Measurements from ENCODE around the gene PTGIS. TPM values are rescaled to one million over a fixed set of nuclear protein-coding genes. Genes with fewer than 3 reads are reported as not detected.
"Not testable (repeated sequence)": the region's sequence is repeated elsewhere in the genome, so short reads cannot be mapped to it uniquely, and the experiment has no call there.

The PTGIS gene
- 21.3 TPM for polyA plus RNA-seq (2013, experiment 1 of 2; ENCODE audit: insufficient read length)
- 57.2 TPM for polyA plus RNA-seq (2013, experiment 2 of 2; ENCODE audit: insufficient read length)

DNA sequence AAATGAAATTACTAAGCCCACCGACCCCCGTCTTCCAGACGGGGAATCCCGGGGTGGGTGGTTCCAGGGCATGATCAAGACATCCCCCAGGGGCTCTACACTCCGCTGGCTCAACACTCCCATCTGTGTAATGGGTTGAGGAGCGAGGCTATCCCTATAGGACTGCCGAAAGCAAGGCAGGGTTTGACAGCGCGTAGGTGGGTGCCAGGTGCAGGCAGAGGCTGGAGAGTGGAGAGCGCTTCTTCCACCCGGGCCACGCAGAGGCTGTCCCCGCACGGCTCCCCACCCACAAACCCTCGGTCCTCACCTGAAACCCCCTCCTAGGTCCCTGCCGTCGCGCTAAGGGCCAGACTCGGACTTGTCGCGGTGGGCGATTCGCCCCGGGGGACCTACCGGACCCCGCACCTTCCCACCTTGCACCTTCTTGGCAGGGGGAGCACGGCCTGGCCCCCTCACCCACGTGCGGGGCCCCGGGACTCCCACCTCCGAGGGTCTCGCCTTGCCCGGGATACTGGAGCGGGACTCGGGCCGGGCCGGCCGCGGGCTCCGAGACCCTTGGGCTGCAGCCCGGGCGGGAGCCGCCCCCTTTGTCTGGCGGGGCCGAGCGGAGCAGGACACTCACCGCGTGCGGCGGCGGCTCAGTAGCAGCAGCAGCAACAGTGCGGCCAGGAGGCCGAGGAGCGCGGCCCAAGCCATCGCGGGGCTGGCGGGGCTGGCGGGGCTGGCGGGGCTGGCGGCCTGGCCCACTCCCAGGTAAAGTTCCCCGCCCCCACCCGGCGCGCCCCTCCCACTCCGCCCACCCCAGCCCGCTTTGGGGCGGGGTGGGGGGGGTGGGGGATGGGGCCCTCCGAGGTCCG, at the start of gene PTGIS:
PTGIS (minus strand) TSS at position 717 of the 857 bp plus-strand sequence; CDS start at position 696, 21 bp downstream.
- peak; percentile 35 for DNase-seq

DNA sequence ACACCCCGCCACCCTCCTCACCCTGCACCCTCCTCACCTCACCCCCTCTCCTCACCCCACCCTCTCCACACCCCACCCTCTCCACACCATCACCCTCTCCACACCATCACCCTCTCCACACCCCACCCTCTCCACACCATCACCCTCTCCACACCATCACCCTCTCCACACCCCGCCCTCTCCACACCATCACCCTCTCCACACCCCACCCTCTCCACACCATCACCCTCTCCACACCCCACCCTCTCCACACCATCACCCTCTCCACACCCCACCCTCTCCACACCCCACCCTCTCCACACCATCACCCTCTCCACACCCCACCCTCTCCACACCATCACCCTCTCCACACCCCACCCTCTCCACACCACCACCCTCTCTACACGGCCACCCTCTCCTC, 49.5 kb upstream of the PTGIS start:
- DNase-seq = not testable (repeated sequence)

DNA sequence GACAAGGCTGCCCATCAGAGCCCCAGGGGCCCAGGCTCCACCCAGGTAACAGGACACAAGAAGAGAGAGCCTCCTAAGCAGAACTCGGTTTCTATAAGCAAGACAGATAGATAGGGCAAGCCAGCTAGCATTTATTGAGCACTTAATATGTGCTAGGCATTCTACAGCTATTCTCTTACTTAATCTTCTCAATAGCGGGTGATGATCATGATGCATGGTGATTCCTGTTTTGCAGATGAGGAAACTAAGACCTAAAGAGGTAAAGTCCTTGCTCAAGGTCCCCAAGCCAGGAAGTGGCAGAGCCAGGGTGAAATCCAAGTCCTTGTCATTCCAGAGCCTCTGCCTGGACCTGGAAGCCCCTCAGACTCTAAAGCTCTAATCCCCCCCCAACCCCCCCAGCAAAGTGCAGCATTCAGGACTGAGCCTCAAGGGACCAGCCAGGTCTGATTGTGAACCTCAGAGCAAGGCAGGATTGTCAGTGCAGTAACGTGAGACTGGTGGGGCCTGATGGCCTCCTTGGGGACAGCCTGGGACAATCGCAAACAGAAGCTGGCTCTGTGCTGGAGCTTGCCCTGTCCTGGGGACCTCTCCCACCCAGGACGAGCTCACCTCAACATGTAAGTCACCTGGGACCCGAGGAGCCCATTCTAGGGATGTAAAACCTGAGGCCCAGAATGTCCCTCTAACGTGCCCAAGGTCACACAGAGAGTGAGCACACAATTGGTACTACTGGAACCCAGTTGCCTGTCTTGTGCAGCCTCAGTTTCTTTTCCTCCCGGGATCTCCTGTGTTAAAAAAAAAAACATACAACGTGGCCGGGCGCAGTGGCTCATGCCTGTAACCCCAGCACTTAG, 48.4 kb upstream of the PTGIS start:
- DNase-seq = no peak

DNA sequence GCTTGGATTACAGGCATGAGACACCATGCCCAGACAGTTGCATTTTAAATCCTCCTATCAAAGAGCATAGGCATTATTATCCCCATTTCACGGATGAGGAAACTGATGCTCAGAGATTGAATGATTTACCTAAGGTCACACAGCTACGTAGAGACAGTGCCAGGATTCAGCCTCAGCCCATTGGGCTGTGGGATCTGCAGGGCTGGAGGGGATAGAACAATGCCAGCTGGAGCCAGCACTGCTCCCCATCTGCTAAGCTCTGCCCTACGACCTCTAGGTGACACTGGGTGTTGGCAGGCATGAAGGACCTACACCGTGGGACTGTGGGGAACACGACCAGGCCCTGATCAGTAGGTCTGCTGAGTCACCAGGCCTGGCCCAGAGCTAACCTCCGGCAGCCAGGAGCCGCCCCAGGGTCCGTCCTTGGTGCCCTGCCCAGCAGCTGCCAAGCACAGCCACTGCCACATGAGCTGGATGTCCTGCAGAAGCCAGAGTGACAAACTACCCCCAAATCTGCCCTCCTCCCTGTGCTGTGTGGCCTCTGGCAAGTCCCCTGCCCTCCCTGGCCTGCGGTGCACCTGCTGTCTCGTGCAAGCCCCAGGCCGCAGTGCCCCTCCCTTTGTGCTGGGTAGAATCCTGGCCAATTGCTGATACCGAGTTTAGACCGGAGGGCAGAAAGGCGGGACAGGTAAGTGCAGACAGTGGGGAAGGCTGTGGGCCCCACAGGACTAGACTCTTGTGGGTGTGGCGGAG, 47.6 kb upstream of the PTGIS start:
- no peak for DNase-seq

DNA sequence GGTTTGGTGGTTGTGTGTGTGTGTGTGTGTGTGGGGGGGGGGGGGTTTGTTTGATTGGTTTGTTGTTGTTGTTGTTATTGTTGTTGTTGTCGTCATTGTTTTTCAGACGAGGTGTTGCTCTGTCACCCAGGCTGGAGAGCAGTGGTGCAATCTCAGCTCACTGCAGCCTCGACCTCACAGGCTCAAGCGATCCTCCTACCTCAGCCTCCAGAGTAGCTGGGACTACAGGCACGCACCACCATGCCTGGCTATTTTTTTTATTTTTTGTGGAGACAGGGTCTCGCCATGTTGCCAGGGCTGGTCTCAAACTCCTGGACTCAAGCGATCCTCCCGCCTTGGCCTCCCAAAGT, 47.1 kb upstream of the PTGIS start:
- DNase-seq = not testable (repeated sequence)

DNA sequence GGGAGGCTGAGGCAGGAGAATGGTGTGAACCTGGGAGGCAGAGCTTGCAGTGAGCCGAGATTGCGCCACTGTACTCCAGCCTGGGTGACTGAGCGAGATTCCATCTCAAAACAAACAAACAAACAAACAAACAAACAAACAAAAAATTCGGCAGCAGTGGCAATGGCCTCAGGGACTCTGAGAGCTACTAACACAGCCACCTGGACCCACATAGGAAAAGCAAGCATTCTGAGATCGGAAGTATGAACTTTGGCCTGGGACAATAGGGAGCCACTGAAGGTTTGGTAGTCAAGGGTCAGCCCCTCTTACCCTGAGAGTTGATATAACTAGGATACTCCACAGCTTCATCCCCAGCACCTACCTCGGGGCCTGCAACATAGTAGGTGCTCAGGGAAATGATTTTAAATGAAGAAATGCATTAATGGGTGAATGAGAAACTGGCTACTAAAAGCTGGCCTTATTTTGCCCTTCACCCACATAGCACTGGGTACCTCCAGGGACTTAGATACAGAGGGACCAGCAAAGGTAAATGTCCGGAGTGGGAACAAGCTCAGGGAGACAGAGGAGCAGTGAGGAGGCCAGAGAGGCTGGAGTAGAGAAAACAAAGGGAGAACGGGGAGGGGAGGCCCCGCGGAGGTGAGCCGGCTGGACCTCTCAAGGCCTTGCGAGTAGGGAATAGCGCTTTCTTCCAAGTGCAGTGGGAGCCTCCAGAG, 46.6 kb upstream of the PTGIS start:
- no peak for DNase-seq

DNA sequence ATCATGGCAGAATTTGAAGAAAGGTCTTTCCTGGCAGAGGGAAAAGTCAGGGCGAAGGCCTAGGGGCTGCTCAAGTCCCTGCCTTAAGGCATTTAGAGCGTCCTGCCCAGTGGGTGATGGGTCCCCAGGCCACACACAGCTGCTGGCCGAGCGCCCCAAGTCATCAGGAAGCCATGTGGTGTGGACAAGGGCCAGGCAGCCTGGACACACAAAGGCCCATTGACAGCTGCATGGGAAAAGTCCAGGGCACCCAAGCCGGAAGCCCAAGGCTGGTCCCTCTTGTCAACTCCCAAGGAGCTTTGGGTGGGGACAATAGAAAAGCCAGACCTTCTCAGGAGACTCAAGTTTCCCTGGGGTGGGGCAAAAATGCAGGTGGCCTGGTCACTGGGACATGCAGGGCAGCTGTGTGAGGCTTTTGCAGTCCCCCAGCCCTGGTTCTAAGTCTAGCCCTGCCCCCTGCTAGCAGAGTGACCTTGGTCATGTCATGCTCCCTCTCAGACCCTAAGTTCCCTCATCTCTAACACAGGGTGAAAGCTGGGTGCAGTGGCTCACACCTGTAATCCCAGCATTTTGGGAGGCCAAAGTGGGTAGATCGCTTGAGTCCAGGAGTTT, 44.3 kb upstream of the PTGIS start:
- no peak for DNase-seq

DNA sequence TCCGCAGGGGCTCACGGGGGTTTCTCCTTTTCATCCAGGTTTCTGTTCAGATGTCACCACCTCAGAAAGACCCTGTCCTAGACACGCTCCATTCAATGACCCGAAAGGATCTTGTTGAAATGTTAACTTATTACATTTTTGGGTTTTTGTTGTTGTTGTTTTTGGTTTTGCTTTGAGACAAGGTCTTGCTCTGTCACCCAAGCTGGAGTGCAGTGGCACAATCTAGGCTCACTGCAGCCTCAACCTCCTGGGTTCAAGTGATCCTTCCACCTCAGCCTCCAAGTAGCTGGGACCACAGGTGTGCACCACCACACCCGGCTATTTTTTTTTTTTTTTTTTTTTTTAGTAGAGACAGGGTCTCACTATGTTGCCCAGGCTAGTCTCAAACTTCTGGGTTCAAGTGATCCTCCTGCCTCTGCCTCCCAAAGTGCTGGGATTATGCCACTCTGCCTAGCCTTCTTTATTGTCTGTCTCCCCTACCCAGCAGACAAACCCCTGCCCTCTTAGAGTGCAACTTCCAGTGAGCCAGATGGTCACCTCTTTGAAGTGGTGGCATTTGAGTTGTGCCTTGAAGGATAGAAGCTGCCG, 43.7 kb upstream of the PTGIS start:
- not testable (repeated sequence) for DNase-seq

DNA sequence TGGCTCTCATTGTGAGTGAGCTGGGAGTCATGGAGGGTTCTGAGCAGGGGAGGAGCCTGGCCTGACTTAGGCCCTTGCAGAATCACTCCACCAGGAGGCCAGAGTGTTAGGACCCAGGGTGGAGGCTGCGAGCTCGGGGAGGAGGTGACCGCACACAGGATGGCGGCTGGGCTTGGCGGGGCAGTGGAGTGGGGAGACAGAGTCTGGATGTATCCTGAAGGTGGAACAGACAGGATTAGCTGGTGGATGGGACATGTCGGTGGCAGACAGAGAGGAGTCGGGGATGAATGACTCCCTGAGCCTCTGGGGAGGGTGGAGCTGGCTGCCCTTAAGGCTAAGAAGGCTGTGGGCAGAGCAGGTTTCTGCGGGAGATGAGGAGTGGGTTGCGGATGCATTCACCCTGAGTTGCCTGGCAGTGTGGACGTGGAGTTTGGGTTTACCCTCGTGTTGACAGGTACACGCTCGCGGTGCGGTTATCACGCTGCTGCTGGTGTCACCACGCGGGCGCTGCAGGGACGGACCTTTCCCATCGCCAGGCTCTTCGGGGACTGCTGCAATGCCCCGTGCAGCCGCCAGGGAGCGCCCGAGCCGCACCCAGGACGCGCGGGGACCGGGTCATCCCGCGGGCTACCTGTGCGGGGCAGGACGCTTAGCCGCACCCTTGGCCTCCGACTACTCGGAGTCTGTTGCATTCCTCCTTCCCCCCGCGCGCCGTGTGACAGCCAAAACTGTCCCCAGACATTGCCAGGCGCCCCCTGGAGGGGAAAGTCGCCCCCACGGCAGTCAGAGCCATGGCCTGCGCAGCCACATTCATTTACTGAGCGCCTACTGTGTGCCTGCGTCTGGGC, 43.0 kb upstream of the PTGIS start:
- peak; percentile 46 for DNase-seq

DNA sequence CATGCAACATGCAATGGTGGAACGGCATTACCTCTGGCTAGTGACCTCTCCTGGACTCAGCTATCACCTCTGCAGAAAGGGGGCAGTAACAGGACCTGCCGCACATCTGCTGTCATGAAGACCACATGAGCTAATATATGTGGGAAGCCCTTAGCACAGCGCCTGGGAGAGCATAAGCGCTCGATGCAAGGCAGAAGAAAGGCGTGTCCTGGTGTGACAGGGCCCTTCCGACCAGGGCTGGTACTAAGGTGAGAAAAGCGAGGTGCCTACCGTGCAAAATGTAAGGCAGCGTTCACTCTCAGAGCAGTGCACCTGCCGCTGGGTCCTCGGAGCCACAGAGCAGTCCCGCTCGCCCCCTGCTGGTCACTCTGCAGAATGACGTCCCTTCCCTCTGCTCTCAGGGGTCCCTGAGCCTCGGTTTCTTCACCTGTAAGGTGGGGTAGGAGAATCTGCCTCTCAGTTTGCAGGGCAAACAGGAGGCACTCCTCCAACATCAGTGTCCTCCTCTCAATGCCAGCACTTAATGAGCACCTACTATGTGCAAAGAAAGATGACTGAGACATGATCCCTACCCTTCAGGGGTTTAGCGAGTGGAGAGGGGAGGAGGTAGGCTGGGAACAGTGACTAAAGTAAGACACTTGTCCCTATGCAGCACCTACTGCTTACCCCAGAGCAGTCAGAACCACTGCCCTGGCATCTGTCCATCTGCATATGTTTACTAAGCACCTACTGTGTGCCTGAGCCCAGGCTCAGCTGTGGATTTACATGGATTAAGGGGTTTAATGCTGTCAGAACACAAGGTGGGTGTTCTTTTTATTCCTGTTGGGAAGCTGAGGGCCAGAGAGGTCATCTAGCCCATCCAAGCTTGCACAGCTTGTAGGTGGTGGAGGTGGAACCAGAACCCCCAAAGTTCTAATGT, 41.1 kb upstream of the PTGIS start:
- peak; percentile 32 for DNase-seq

DNA sequence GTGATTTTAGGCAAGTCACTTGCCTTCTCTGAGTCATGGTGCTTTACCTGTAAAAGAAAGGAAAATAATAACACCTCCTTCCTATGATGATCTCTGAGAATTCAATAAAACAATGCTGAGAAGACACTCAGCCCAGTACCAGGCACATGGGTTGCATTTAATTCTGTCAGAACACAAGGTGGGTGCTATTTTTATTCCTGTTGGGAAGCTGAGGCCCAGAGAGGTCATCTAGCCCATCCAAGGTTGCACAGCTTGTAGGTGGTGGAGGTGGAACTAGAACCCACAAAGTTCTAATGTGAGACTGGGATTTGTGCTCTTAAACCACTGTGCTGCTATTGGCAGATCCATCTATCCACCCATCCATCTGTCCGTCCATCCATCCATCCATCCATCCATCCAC, 39.6 kb upstream of the PTGIS start:
- no peak for DNase-seq

DNA sequence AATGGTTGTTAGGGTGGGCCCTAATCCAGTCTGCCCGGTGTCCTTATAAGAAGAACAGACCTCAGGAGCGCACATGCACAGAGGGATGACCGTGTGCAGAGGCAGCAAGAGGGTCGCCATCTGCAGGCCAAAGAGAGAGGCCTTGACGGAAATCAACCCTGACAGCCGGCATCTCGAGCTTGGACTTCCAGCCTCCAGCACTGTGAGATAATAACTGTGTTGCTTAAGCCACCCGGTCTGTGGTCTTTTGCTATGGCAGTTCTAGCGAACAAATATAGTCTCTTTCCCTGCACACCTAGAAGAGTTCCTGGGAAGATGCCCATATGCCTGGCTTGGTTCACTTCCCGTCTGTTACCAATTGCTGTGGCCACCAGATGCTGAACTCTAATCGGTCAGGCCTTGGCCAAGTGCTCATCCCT, 35.3 kb upstream of the PTGIS start:
- DNase-seq = peak; percentile 47

DNA sequence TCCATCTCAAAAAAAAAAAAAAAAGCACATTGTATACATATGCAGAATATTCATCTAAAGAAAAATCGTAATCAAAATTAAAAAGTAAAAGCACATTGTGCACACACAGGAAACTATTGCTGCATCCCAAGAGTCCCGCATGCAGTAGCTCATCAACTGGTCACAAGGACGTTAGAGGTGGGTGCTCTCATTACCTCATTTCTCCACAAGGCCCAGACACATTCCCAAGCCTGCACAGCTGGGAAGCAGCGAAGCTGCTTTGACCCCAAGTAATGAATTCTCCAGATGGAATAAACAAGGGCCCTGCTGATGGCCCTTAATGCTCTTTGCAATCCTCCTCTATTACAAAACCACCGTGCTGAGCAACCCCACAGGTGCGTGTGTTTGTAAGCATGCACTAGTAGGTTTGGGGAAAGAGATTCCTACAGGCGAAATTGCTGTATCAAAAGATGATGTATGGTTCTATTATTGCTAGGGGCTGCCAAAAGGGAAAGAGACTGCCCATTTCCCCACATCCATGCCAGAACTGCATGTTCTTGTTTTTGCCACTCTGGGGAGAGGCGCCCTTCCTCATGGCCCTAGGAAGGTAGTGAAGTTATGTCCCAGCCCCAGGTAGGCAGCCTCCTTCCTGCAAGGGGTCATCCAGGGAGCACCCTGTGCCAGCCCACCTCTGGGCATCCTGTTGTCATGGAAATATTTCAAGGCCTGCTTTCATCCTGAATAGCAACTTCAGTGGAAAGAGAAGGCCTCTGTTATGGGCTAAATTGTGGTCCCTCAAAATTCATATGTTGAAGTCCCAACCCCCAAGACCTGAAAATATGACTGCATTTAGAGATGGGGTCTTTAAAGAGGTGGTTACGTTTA, 34.6 kb upstream of the PTGIS start:
- DNase-seq = no peak

DNA sequence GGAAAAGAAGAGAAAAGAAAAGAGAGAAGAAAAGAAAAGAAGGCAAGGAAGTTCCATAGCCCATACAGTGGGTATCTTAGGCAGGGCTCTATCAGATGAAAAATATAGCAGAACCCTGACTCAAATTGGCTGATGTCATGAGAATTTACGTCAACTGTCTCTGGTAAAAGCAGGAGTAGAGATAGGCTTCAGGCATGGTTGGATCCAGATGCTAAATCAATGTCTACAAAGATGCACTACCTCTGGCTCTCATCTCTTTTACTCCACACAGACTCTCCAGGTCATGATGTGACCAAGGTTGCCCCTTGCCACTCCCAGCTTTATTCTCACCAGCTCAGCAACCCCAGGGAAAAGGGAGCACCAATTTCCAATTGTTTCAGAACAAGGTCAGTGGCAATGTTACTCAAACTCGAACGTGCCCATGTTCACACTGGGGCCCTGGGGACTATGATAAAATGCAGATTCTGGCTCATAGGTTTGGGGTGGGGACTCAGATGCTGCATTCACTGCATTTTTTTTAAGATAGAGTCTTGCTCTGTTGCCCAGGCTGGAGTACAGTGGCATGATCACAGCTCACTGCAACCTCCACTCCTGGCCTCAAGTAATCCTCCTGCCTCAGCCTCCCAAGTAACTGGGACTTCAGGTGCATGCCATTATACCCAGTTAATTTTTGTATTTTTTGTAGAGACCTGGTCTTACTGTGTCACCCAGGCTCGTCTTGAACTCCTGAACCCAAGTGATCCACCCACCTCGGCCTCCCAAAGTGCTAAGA, 33.4 kb upstream of the PTGIS start:
- DNase-seq = no peak

DNA sequence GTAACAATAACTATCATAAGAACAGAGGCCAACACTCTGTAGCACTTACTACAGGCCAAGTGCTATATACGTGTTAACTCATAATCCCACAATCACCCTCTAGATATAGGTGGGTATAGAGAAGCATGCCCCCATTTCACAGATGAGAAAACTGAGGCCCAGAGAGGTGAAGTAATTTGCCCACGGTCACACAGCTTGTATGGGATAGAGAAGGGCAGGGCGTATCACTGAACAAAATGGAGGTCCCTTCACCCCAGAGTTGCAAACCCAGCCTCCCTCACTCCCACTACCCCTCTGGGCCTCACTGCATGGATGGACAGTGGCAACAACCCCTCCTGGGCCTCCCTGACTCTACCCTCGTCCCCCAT, 31.8 kb upstream of the PTGIS start:
- no peak for DNase-seq

DNA sequence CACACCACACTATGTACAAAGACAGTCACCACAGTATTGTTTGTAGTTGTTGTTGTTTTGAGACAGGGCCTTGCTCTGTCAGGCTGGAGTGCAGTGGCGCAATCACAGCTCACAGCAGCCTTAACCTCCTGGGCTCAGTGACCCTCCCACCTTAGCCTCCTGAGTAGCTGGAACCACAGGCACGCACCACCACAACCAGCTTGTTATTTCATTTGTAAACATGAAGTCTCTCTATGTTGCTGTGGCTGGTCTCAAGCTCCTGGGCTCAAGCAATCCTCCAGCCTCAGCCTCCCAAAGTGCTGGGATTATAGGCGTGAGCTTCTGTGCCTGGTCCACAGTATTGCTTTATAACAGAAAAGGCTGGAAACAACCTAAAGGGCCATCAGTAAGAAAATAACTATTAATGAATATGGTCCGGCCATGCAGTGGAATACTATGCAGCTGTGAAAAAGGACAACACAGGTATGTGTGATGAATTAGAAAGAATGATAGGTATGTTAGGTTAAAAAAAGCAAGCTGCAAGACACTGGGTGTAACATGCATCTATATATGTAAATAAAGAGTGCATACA, 30.0 kb upstream of the PTGIS start:
- DNase-seq = no peak
